ENCODE measurements around the gene GLYATL1B.
"Not testable (repeated sequence)": the region's sequence is repeated elsewhere in the genome, so short reads cannot be mapped to it uniquely, and the experiment has no call there.

GLYATL1B gene

GRCh38 chr11:59078435-59078834 lies 7.7 kb upstream of the GLYATL1B start:
- no peaks in the 10 kb centered on the region for H3K27me3 Mint-ChIP-seq
- H3K27ac Mint-ChIP-seq = peak overlapping the region; percentile 7
- ATAC-seq (replicated peaks) (peak; percentile 37 to 44), DNase-seq (no peak)
- peaks cover 41 to 74% of the 10 kb centered on the region in 2 donors for H3K4me1 Mint-ChIP-seq
- peak overlapping the region in 1 of 2 donors; percentile 54 for H3K4me3 Mint-ChIP-seq
- H3K36me3 Mint-ChIP-seq = peaks cover 9 to 12% of the 10 kb centered on the region in 2 donors
- H3K9me3 Mint-ChIP-seq = peaks cover 2 to 5% of the 10 kb centered on the region in 2 donors

GRCh38 chr11:59079086-59079485 lies 7.0 kb upstream of the GLYATL1B start:
- peak overlapping the region; percentile 34 to 54 for H3K4me3 Mint-ChIP-seq
- peaks cover 44 to 74% of the 10 kb centered on the region in 2 donors for H3K4me1 Mint-ChIP-seq
- H3K27ac Mint-ChIP-seq = peak overlapping the region; percentile 34

GRCh38 chr11:59080421-59080820 lies 5.7 kb upstream of the GLYATL1B start:
- H3K9me3 Mint-ChIP-seq; DNase-seq; H3K27me3 Mint-ChIP-seq; ATAC-seq (replicated peaks); H3K4me3 Mint-ChIP-seq; H3K27ac Mint-ChIP-seq; H3K36me3 Mint-ChIP-seq: not testable (repeated sequence)
- peaks cover 44 to 70% of the 10 kb centered on the region in 2 donors for H3K4me1 Mint-ChIP-seq

More at GRCh38 chr11:59079086-59079485, 7.0 kb upstream of the GLYATL1B start:
- ATAC-seq (replicated peaks) (no peak), DNase-seq (no peak)
- H3K27me3 Mint-ChIP-seq = no peaks in the 10 kb centered on the region
- H3K36me3 Mint-ChIP-seq = peaks cover 9 to 12% of the 10 kb centered on the region in 2 donors
- H3K9me3 Mint-ChIP-seq = peaks cover 2 to 5% of the 10 kb centered on the region in 2 donors

GRCh38 chr11:59081430-59082020 lies 4.6 kb upstream of the GLYATL1B start:
- not testable (repeated sequence) for H3K27me3 Mint-ChIP-seq; ATAC-seq (replicated peaks); H3K4me3 Mint-ChIP-seq; H3K36me3 Mint-ChIP-seq; DNase-seq; H3K9me3 Mint-ChIP-seq
- Mint-ChIP-seq H3K4me1 (peaks cover 38 to 59% of the 10 kb centered on the region in 2 donors), H3K27ac (peak overlapping the region; percentile 27)

GRCh38 chr11:59088162-59088561 lies 2.1 kb downstream of the GLYATL1B start:
- Mint-ChIP-seq H3K27ac (no peak overlapping the region), H3K27me3 (no peaks in the 10 kb centered on the region), H3K9me3 (no peaks in the 10 kb centered on the region), H3K4me1 (peaks cover 25 to 56% of the 10 kb centered on the region in 2 donors), H3K36me3 (peaks cover 9 to 16% of the 10 kb centered on the region in 2 donors), H3K4me3 (no peak overlapping the region)
- DNase-seq = no peak
- peak; percentile 82 to 90 for ATAC-seq (replicated peaks)

- not testable (repeated sequence) for H3K27ac Mint-ChIP-seq; ATAC-seq (replicated peaks); H3K4me3 Mint-ChIP-seq; DNase-seq; H3K27me3 Mint-ChIP-seq; H3K9me3 Mint-ChIP-seq
- Mint-ChIP-seq H3K36me3 (peaks cover 29 to 34% of the 10 kb centered on the region in 2 donors), H3K4me1 (peaks cover 48 to 88% of the 10 kb centered on the region in 2 donors)
These were observed 7.5 kb downstream of the GLYATL1B start for GRCh38 chr11:59093576-59093975.

- H3K4me3 Mint-ChIP-seq = peak overlapping the region; percentile 0 to 17
- H3K27me3 Mint-ChIP-seq, H3K9me3 Mint-ChIP-seq: not testable (repeated sequence)
- peaks cover 31 to 40% of the 10 kb centered on the region in 2 donors for H3K36me3 Mint-ChIP-seq
- peak; percentile 97 to 98 for ATAC-seq (replicated peaks)
- H3K27ac Mint-ChIP-seq = peak overlapping the region; percentile 15
- DNase-seq = peak; percentile 51
- peaks cover 52 to 91% of the 10 kb centered on the region in 2 donors for H3K4me1 Mint-ChIP-seq
These were observed 9.1 kb downstream of the GLYATL1B start for GRCh38 chr11:59095225-59095624.

- not testable (repeated sequence) for H3K4me3 Mint-ChIP-seq; H3K27me3 Mint-ChIP-seq; DNase-seq; H3K9me3 Mint-ChIP-seq; ATAC-seq (replicated peaks)
- H3K4me1 Mint-ChIP-seq = peaks cover 57 to 94% of the 10 kb centered on the region in 2 donors
- H3K27ac Mint-ChIP-seq = peak overlapping the region; percentile 72
- H3K36me3 Mint-ChIP-seq = peaks cover 31 to 41% of the 10 kb centered on the region in 2 donors
These were observed 10.0 kb downstream of the GLYATL1B start for GRCh38 chr11:59095972-59096575.

- Mint-ChIP-seq H3K27me3 (no peaks in the 10 kb centered on the region), H3K4me3 (peak overlapping the region; percentile 30 to 56), H3K36me3 (peaks cover 31 to 38% of the 10 kb centered on the region in 2 donors), H3K9me3 (peaks cover 0 to 4% of the 10 kb centered on the region in 2 donors), H3K27ac (peak overlapping the region; percentile 60), H3K4me1 (peaks cover 56 to 91% of the 10 kb centered on the region in 2 donors)
- ATAC-seq (replicated peaks) = peak; percentile 41 to 43
- peak; percentile 48 for DNase-seq
These were observed 11.1 kb downstream of the GLYATL1B start for GRCh38 chr11:59097113-59097708.

GRCh38 chr11:59097938-59098337 lies 11.8 kb downstream of the GLYATL1B start:
- not testable (repeated sequence) for H3K9me3 Mint-ChIP-seq; DNase-seq; H3K27me3 Mint-ChIP-seq; ATAC-seq (replicated peaks)
- Mint-ChIP-seq H3K4me1 (peaks cover 56 to 91% of the 10 kb centered on the region in 2 donors), H3K4me3 (peak overlapping the region; percentile 40 to 46), H3K36me3 (peaks cover 27 to 34% of the 10 kb centered on the region in 2 donors), H3K27ac (peak overlapping the region; percentile 87)

GRCh38 chr11:59102259-59102765 lies 16.2 kb downstream of the GLYATL1B start:
- peak; percentile 95 for DNase-seq
- Mint-ChIP-seq H3K4me1 (peaks cover 60 to 92% of the 10 kb centered on the region in 2 donors), H3K36me3 (peaks cover 7 to 16% of the 10 kb centered on the region in 2 donors), H3K4me3 (peak overlapping the region; percentile 81 to 89), H3K27ac (peak overlapping the region; percentile 93), H3K27me3 (no peaks in the 10 kb centered on the region), H3K9me3 (peaks cover 0 to 4% of the 10 kb centered on the region in 2 donors)
- peak; percentile 84 to 86 for ATAC-seq (replicated peaks)

- Mint-ChIP-seq H3K27ac (peak within 1 kb of the TSS; percentile 93), H3K4me3 (peak within 1 kb of the TSS; percentile 91 to 93), H3K9me3 (no peaks in the 10 kb centered on the region), H3K36me3 (peaks cover 1 to 6% of the 10 kb centered on the region in 2 donors), H3K27me3 (no peaks in the 10 kb centered on the region), H3K4me1 (peaks cover 56 to 74% of the 10 kb centered on the region in 2 donors)
- DNase-seq (peak; percentile 74), ATAC-seq (replicated peaks) (peak; percentile 66 to 68)
These were observed 20.5 kb downstream of the GLYATL1B start, which contains the start of gene FAM111B for GRCh38 chr11:59106363-59107336. Gene FAM111B (plus strand): TSS chr11:59107237. CDS start chr11:59109626, 2,389 bp downstream.

GRCh38 chr11:59107721-59108120 lies 21.6 kb downstream of the GLYATL1B start:
- not testable (repeated sequence) for H3K9me3 Mint-ChIP-seq, H3K27me3 Mint-ChIP-seq, DNase-seq
- Mint-ChIP-seq H3K36me3 (peaks cover 2 to 10% of the 10 kb centered on the region in 2 donors), H3K4me1 (peaks cover 53 to 69% of the 10 kb centered on the region in 2 donors), H3K4me3 (peak overlapping the region; percentile 91 to 93), H3K27ac (peak overlapping the region; percentile 93)
- peak; percentile 20 for ATAC-seq (replicated peaks)
